IPS DF 19.7 (cell line): ENCODE measurements around the gene DXO.
"Not testable (repeated sequence)": the region's sequence is repeated elsewhere in the genome, so short reads cannot be mapped to it uniquely, and the experiment has no call there.

ENCODE experiments used
- DNase-seq: peaks from one replicate; pipeline ENCODE4 v3.0.0-alpha.2; 2013; ENCODE audit warnings: low read depth, low spot score

DXO gene

GRCh38 chr6:31958741-31959739, 12.9 kb downstream of the DXO start, which contains the start of the genes NELFE and SKIC2:
Gene NELFE (minus strand): TSS chr6:31958971. CDS start chr6:31958446, 525 bp downstream.
Gene SKIC2 (plus strand): TSS chr6:31959175. CDS start chr6:31959193, 18 bp downstream.
- DNase-seq: peak; percentile 94

GRCh38 chr6:31958412-31958740, 13.6 kb downstream of the DXO start:
- no peak for DNase-seq

- no peak for DNase-seq
These were observed 15.1 kb downstream of the DXO start for GRCh38 chr6:31956796-31957195.

GRCh38 chr6:31954511-31954910, 17.4 kb downstream of the DXO start:
- no peak for DNase-seq

- no peak for DNase-seq
These were observed 19.0 kb downstream of the DXO start for GRCh38 chr6:31952890-31953289.

GRCh38 chr6:31952140-31952805, 19.7 kb downstream of the DXO start:
- DNase-seq: no peak

- no peak for DNase-seq
These were observed 21.9 kb downstream of the DXO start for GRCh38 chr6:31949926-31950548.

- no peak for DNase-seq
These were observed 23.1 kb downstream of the DXO start for GRCh38 chr6:31948753-31949413.

- DNase-seq: no peak
These were observed 23.6 kb downstream of the DXO start for GRCh38 chr6:31948306-31948705.

- no peak for DNase-seq
These were observed 24.1 kb downstream of the DXO start for GRCh38 chr6:31947864-31948263.

- no peak for DNase-seq
These were observed 24.8 kb downstream of the DXO start for GRCh38 chr6:31947070-31947675.

- DNase-seq: no peak
These were observed 25.5 kb downstream of the DXO start for GRCh38 chr6:31946370-31946885.

- DNase-seq: no peak
These were observed 26.2 kb downstream of the DXO start, which contains the start of gene CFB for GRCh38 chr6:31945507-31946369. Gene CFB (plus strand): TSS chr6:31946095. CDS start chr6:31946222, 127 bp downstream.

GRCh38 chr6:31945154-31945506, 26.8 kb downstream of the DXO start:
- DNase-seq: no peak

- DNase-seq: no peak
These were observed 28.2 kb downstream of the DXO start for GRCh38 chr6:31943742-31944141.

- no peak for DNase-seq
These were observed 31.7 kb downstream of the DXO start for GRCh38 chr6:31940256-31940664.

GRCh38 chr6:31935823-31936222, 36.1 kb downstream of the DXO start:
- no peak for DNase-seq

GRCh38 chr6:31935021-31935420, 36.9 kb downstream of the DXO start:
- no peak for DNase-seq

GRCh38 chr6:31933537-31933936, 38.4 kb downstream of the DXO start:
- no peak for DNase-seq

GRCh38 chr6:31932137-31932536, 39.8 kb downstream of the DXO start:
- not testable (repeated sequence) for DNase-seq
